HG02981 (cell line): ENCODE measurements around the gene TOP1.

ENCODE experiments used
- ATAC-seq: cut with Tn5 transposase; IDR thresholded peaks from one replicate; pipeline ENCODE4 v1.9.1; 2021; ENCODE audit warnings: mild to moderate bottlenecking, moderate library complexity; ENCODE audit not compliant: unreplicated experiment

TOP1 gene

GRCh38 chr20:41163821-41164220 lies 135.2 kb downstream of the TOP1 start:
- ATAC-seq: no peak

GRCh38 chr20:41165001-41165882 lies 136.6 kb downstream of the TOP1 start:
- ATAC-seq: no peak

- no peak for ATAC-seq
These were observed 137.8 kb downstream of the TOP1 start for GRCh38 chr20:41166201-41167117.

GRCh38 chr20:41167118-41167470 lies 138.5 kb downstream of the TOP1 start:
- ATAC-seq: no peak

GRCh38 chr20:41167481-41168253 lies 139.0 kb downstream of the TOP1 start:
- ATAC-seq: no peak

- no peak for ATAC-seq
These were observed 139.9 kb downstream of the TOP1 start for GRCh38 chr20:41168281-41169161.

- no peak for ATAC-seq
These were observed 140.6 kb downstream of the TOP1 start for GRCh38 chr20:41169162-41169690.

- ATAC-seq: no peak
These were observed 141.2 kb downstream of the TOP1 start for GRCh38 chr20:41169791-41170351.

- no peak for ATAC-seq
These were observed 141.9 kb downstream of the TOP1 start for GRCh38 chr20:41170386-41171105.

GRCh38 chr20:41171736-41172295 lies 143.2 kb downstream of the TOP1 start:
- no peak for ATAC-seq

GRCh38 chr20:41172296-41173140 lies 143.9 kb downstream of the TOP1 start:
- ATAC-seq: no peak

GRCh38 chr20:41173161-41173721 lies 144.6 kb downstream of the TOP1 start:
- ATAC-seq: no peak

- no peak for ATAC-seq
These were observed 145.2 kb downstream of the TOP1 start for GRCh38 chr20:41173791-41174341.
